Measurements from ENCODE around the gene USP33.

DNA sequence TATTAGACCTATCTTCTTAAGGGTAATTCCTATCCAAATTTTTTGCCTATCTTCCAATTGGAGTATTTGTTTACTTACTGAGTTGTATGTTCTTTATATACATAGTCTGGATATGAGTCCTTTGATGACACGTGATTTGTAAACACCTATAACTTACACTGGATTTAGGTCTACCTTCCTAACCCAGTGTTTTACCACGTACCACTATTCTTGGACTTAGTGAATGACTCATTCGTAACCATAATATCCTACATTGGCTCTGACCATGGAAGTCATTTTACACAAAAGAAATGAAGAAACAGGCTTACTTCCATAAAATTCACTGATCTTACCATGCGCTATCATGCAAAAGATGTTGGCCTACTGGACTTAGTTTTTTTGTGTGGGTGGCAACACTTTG lies 53.3 kb downstream of the USP33 start:
- TF ChIP-seq, protein P1, sequence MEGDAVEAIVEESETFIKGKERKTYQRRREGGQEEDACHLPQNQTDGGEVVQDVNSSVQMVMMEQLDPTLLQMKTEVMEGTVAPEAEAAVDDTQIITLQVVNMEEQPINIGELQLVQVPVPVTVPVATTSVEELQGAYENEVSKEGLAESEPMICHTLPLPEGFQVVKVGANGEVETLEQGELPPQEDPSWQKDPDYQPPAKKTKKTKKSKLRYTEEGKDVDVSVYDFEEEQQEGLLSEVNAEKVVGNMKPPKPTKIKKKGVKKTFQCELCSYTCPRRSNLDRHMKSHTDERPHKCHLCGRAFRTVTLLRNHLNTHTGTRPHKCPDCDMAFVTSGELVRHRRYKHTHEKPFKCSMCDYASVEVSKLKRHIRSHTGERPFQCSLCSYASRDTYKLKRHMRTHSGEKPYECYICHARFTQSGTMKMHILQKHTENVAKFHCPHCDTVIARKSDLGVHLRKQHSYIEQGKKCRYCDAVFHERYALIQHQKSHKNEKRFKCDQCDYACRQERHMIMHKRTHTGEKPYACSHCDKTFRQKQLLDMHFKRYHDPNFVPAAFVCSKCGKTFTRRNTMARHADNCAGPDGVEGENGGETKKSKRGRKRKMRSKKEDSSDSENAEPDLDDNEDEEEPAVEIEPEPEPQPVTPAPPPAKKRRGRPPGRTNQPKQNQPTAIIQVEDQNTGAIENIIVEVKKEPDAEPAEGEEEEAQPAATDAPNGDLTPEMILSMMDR (conservative IDR thresholded peaks at IDR 0.05; ENCODE audit: low read length), result no peak
- TF ChIP-seq EZH2phosphoT487 (IDR thresholded peaks at IDR 0.05; ENCODE audit: borderline replicate concordance, low read depth, low read length), result no peak

Data from OCI-LY7 (cell line).